CD4-positive, alpha-beta memory T cell (primary cell): ENCODE results near the gene DGCR8. TPM values are rescaled to one million over a fixed set of nuclear protein-coding genes. Genes with fewer than 3 reads are reported as not detected.
A peak's percentile ranks its signal among the peaks of the same experiment; 100 is the strongest.
"Not testable (repeated sequence)": the region's sequence is repeated elsewhere in the genome, so short reads cannot be mapped to it uniquely, and the experiment has no call there.

Experiments
- CTCF ChIA-PET: fragments of 350-600 bp; sonication (Branson Sonifier 250); formaldehyde crosslinking; loops from one replicate; lab custom pipeline; 2021; ENCODE audit warnings: inconsistent platforms; ENCODE audit not compliant: partially characterized antibody; lab: Charles Lee
- POLR2A ChIA-PET: fragments of 350-600 bp; sonication (Branson Sonifier 250); formaldehyde crosslinking; loops from one replicate; lab custom pipeline; 2021; ENCODE audit not compliant: partially characterized antibody; lab: Charles Lee
- DNase-seq, 5 donors: peaks; one replicate each; pipeline versions ENCODE4 v3.0.0 to v3.0.0-alpha.2; 2020 to 2022; ENCODE audit warnings: mixed read lengths in 1 of 5
- H3K27ac ChIP-seq: one replicate; pipeline ENCODE4 v1.7.0; 2013; ENCODE audit warnings: low read depth, low read length
- H3K27me3 ChIP-seq: 2 replicates; pipeline ENCODE4 v1.7.0; 2013; ENCODE audit warnings: mild to moderate bottlenecking, low read length, moderate library complexity; ENCODE audit not compliant: insufficient read depth
- H3K36me3 ChIP-seq: 2 replicates; pipeline ENCODE4 v1.7.0; 2013; ENCODE audit warnings: mild to moderate bottlenecking, low read length, moderate library complexity; ENCODE audit not compliant: insufficient read depth
- H3K4me1 ChIP-seq: 2 replicates; pipeline ENCODE4 v1.7.0; 2013; ENCODE audit warnings: mild to moderate bottlenecking, low read length, moderate library complexity; ENCODE audit not compliant: insufficient read depth
- H3K4me3 ChIP-seq, 2 donors: one replicate each; pipeline ENCODE4 v1.7.0; 2013; ENCODE audit warnings: low read length in 2 of 2, mild to moderate bottlenecking in 1 of 2
- H3K9me3 ChIP-seq, 2 donors: one replicate each; pipeline ENCODE4 v1.7.0; 2013; ENCODE audit warnings: low read length in 2 of 2, control low read depth in 1 of 2; ENCODE audit not compliant: control insufficient read depth in 1 of 2
- H3K27ac Mint-ChIP-seq, 7 donors: one replicate each; pipeline ENCODE4 v1.8.0; 2020 to 2021; ENCODE audit warnings: mixed read lengths in 7 of 7, mild to moderate bottlenecking in 6 of 7, inconsistent platforms in 3 of 7, moderate library complexity in 3 of 7
- H3K27me3 Mint-ChIP-seq, 2 donors: one replicate each; pipeline ENCODE4 v1.8.0; 2020 to 2021; ENCODE audit warnings: mixed read lengths in 2 of 2
- H3K36me3 Mint-ChIP-seq, 2 donors: one replicate each; pipeline ENCODE4 v1.8.0; 2020 to 2021; ENCODE audit warnings: mixed read lengths in 2 of 2, inconsistent platforms in 1 of 2, mild to moderate bottlenecking in 1 of 2
- H3K4me1 Mint-ChIP-seq, 4 donors: one replicate each; pipeline ENCODE4 v1.8.0; 2020 to 2021; ENCODE audit warnings: mixed read lengths in 4 of 4, mild to moderate bottlenecking in 1 of 4
- H3K4me3 Mint-ChIP-seq, 8 donors: one replicate each; pipeline ENCODE4 v1.8.0; 2020 to 2021; ENCODE audit warnings: mixed read lengths in 8 of 8, mild to moderate bottlenecking in 7 of 8, moderate library complexity in 6 of 8, inconsistent platforms in 3 of 8
- H3K9me3 Mint-ChIP-seq, 8 donors: one replicate each; pipeline ENCODE4 v1.8.0; 2020 to 2021; ENCODE audit warnings: mixed read lengths in 8 of 8, mild to moderate bottlenecking in 5 of 8, inconsistent platforms in 3 of 8, moderate library complexity in 1 of 8
- intact Hi-C: fragments of 100-400 bp; cut with micrococcal nuclease; formaldehyde crosslinking; loops from one replicate; pipeline ENCODE4 v1.15.1; 2023
- microRNA-seq: library from miRNA; unstranded; fragments of <30 nt; microRNA quantifications from one replicate; pipeline ENCODE4 v1.2.0, GENCODE V29; 2021; ENCODE audit warnings: borderline replicate concordance, borderline number of aligned reads, borderline microRNAs expressed, mixed read lengths
- polyA plus RNA-seq, 2 donors: library from polyadenylated mRNA; unstranded; fragments of 300-500 nt; fragmentation: Illumina TruSeq; gene quantifications; one replicate each; pipeline ENCODE4 v1.2.3, GENCODE V29; 2021
- total RNA-seq, 2 experiments: library from RNA; stranded (reverse); gene quantifications; one replicate each; pipeline ENCODE4 v1.2.3, GENCODE V29; 2021

The DGCR8 gene
- total and polyA plus RNA-seq, 4 experiments from 2014 or later: 2.2 to 48.2 (median 26.3) TPM

- Histone ChIP-seq H3K4me3 (no peak overlapping the region), H3K4me1 (no peaks in the 10 kb centered on the region), H3K36me3 (no peaks in the 10 kb centered on the region), H3K27me3 (no peaks in the 10 kb centered on the region), H3K27ac (no peak overlapping the region), H3K9me3 (no peaks in the 10 kb centered on the region)
- ChIA-PET CTCF (interaction anchor here (0.7 to 3.0 kb wide), 14 partner anchors 17 to 299 kb away, joined by 3 to 31 read pairs (median 4); no protein-coding TSS in a partner anchor), POLR2A (interaction anchor here (0.7 to 1.1 kb wide), 3 partner anchors 9 to 81 kb away, joined by 3 to 4 read pairs (median 3); no protein-coding TSS in a partner anchor)
- H3K27me3 Mint-ChIP-seq: peaks cover 0 to 3% of the 10 kb centered on the region in 2 donors
- no peaks in the 10 kb centered on the region for H3K36me3 Mint-ChIP-seq
- no peak for DNase-seq
- H3K27ac Mint-ChIP-seq: no peak overlapping the region
- intact Hi-C loops: loop anchor here (1.0 to 5.0 kb wide), 4 partner anchors 111 to 585 kb away; partner anchors contain the start of gene RTN4R
- H3K9me3 Mint-ChIP-seq: peaks cover 0 to 2% (median 0%) of the 10 kb centered on the region in 8 donors
- peaks cover 0 to 5% (median 2%) of the 10 kb centered on the region in 4 donors for H3K4me1 Mint-ChIP-seq
- H3K4me3 Mint-ChIP-seq: no peak overlapping the region
Observed at GRCh38 chr22:20157430-20158183, 77.6 kb downstream of the DGCR8 start.

GRCh38 chr22:20158391-20159036 lies 78.5 kb downstream of the DGCR8 start:
- peaks cover 0 to 3% of the 10 kb centered on the region in 2 donors for H3K27me3 Mint-ChIP-seq
- CTCF ChIA-PET: interaction anchor here (0.9 kb wide), 1 partner anchor 125 kb away, joined by 4 read pairs; no protein-coding TSS in a partner anchor
- no peak overlapping the region for H3K27ac Mint-ChIP-seq
- no peaks in the 10 kb centered on the region for H3K36me3 ChIP-seq
- H3K27me3 ChIP-seq: no peaks in the 10 kb centered on the region
- no peak for DNase-seq
- H3K36me3 Mint-ChIP-seq: no peaks in the 10 kb centered on the region
- no peak overlapping the region for H3K27ac ChIP-seq
- no peaks in the 10 kb centered on the region for H3K9me3 ChIP-seq
- intact Hi-C loops: loop anchor here (5.0 kb wide), 1 partner anchor 584 kb away; no protein-coding TSS in a partner anchor
- H3K4me1 Mint-ChIP-seq: peaks cover 0 to 5% (median 2%) of the 10 kb centered on the region in 4 donors
- H3K4me3 ChIP-seq: no peak overlapping the region
- H3K4me3 Mint-ChIP-seq: no peak overlapping the region
- H3K9me3 Mint-ChIP-seq: peaks cover 0 to 2% (median 0%) of the 10 kb centered on the region in 8 donors
- no peaks in the 10 kb centered on the region for H3K4me1 ChIP-seq
- POLR2A ChIA-PET: no interaction called here

DNA sequence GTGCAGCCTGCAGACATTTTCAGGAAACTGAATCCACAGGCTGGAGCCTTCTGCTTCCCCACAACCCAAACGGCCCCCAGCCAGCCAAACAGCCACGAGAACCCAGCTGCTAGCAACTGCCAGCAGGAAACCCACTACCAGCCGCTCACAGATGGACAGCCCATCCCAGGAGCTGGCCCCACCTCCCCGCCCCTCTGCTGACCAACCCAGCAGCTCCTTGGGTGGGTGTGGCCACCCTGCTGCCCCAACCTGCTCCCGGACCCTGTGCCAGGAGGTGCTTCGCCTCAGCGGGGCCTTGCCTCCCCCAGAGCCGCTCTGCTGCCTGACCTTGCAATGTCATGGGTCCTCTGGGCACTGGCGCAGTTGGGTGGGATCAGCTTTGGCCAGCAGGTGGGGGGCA lies 79.0 kb downstream of the DGCR8 start:
- DNase-seq: no peak
- H3K36me3 Mint-ChIP-seq: no peaks in the 10 kb centered on the region
- Histone ChIP-seq H3K4me3 (no peak overlapping the region), H3K27ac (no peak overlapping the region), H3K4me1 (no peaks in the 10 kb centered on the region), H3K36me3 (no peaks in the 10 kb centered on the region), H3K27me3 (no peaks in the 10 kb centered on the region), H3K9me3 (no peaks in the 10 kb centered on the region)
- H3K9me3 Mint-ChIP-seq: peaks cover 0 to 4% (median 0%) of the 10 kb centered on the region in 8 donors
- no peak overlapping the region for H3K4me3 Mint-ChIP-seq
- H3K27me3 Mint-ChIP-seq: peaks cover 0 to 3% of the 10 kb centered on the region in 2 donors
- intact Hi-C loops: loop anchor here (5.0 kb wide), 1 partner anchor 583 kb away; no protein-coding TSS in a partner anchor
- H3K4me1 Mint-ChIP-seq: peaks cover 0 to 5% (median 2%) of the 10 kb centered on the region in 4 donors
- H3K27ac Mint-ChIP-seq: no peak overlapping the region
- CTCF ChIA-PET: interaction anchor here (0.9 to 1.5 kb wide), 2 partner anchors 79 to 124 kb away, joined by 4 to 7 read pairs; no protein-coding TSS in a partner anchor
- POLR2A ChIA-PET: no interaction called here

DNA sequence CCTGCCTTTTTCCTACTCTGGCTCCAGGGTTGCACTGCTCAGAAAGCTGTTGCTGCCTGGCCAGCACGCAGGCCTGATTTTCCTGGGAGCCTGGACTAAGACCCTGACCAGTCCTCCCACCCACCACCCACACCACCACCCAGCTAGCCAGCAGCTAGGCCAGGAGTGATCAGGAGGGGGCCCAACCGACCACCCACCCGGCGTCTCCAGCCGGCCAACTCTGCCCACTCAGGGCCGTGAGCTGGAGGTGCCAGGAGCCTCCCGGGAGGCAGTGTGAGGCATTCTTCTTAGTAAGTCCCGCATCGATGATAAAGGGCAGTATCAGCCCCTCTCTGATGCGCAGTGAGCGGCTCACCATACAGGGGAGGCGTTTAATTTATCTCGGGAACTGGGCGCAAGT lies 79.5 kb downstream of the DGCR8 start:
- H3K4me3 Mint-ChIP-seq, DNase-seq, H3K9me3 ChIP-seq, H3K4me3 ChIP-seq, H3K4me1 ChIP-seq, H3K27ac ChIP-seq, H3K4me1 Mint-ChIP-seq, H3K9me3 Mint-ChIP-seq, H3K27me3 Mint-ChIP-seq, H3K36me3 Mint-ChIP-seq, H3K27me3 ChIP-seq, POLR2A ChIA-PET, H3K36me3 ChIP-seq, H3K27ac Mint-ChIP-seq: not testable (repeated sequence)
- intact Hi-C loops: loop anchor here (5.0 kb wide), 1 partner anchor 583 kb away; no protein-coding TSS in a partner anchor
- CTCF ChIA-PET: interaction anchor here (0.8 to 1.5 kb wide), 4 partner anchors 51 to 124 kb away, joined by 3 to 7 read pairs (median 4); no protein-coding TSS in a partner anchor

DNA sequence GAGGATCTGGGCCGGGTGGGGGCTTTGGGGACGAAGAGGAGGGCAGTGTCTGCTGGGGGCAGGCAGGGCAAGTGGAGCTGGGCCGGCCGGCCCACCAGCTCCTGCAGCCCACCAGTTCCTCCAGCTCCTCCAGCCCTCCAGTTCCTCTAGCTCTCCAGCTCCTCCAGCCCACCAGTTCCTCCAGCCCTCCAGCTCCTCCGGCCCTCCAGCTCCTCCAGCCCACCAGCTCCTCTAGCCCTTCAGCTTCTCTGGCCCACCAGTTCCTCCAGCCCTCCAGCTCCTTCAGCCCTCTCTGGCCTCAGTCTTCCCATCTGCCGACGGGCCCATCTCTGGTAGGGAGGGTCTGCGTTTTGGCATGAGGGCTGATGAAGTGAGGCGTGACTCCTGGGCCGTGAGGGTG lies 80.0 kb downstream of the DGCR8 start:
- Mint-ChIP-seq H3K36me3 (no peaks in the 10 kb centered on the region), H3K9me3 (peaks cover 0 to 4% (median 0%) of the 10 kb centered on the region in 8 donors), H3K27ac (no peak overlapping the region), H3K4me3 (no peak overlapping the region), H3K27me3 (peaks cover 0 to 3% of the 10 kb centered on the region in 2 donors), H3K4me1 (peaks cover 0 to 5% (median 3%) of the 10 kb centered on the region in 4 donors)
- POLR2A ChIA-PET: no interaction called here
- no peak for DNase-seq
- no peaks in the 10 kb centered on the region for H3K27me3 ChIP-seq
- H3K27ac ChIP-seq: no peak overlapping the region
- CTCF ChIA-PET: interaction anchor here (0.8 to 1.5 kb wide), 3 partner anchors 51 to 83 kb away, joined by 3 to 7 read pairs (median 4); no protein-coding TSS in a partner anchor
- intact Hi-C loops: no loop called here
- no peaks in the 10 kb centered on the region for H3K9me3 ChIP-seq
- no peaks in the 10 kb centered on the region for H3K4me1 ChIP-seq
- H3K4me3 ChIP-seq: no peak overlapping the region
- H3K36me3 ChIP-seq: no peaks in the 10 kb centered on the region

Small RNAs within 50 kb of the gene (microRNA-seq; reads per million reads assigned to microRNA genes)
- gene MIR185: 463 reads per million, percentile 81 among the genes with 10 or more reads in this experiment
- not detected for gene MIR6816

Other genes with a start within 250 kb of the DGCR8 start
- gene GNB1L, start 225.4 kb upstream of the DGCR8 start, total RNA-seq: 1 to 10 TPM; 7.9 to 8.7 TPM
- 10 to 100 TPM; 12.7 to 14.6 TPM for gene GNB1L, start 225.4 kb upstream of the DGCR8 start, polyA plus RNA-seq
- gene RTL10, start 225.4 kb upstream of the DGCR8 start, total RNA-seq: 10 to 100 TPM; 26.9 to 27.6 TPM
- 10 to 100 TPM in 1 of 2 donors, 1 to 10 TPM in 1; 4.3 to 13.0 TPM for gene RTL10, start 225.4 kb upstream of the DGCR8 start, polyA plus RNA-seq
- 10 to 100 TPM; 36.8 to 39.2 TPM for gene COMT, start 138.5 kb upstream of the DGCR8 start, total RNA-seq
- 10 to 100 TPM; 93.1 to 93.9 TPM for gene COMT, start 138.5 kb upstream of the DGCR8 start, polyA plus RNA-seq
- gene TXNRD2, start 138.4 kb upstream of the DGCR8 start, total RNA-seq: 10 to 100 TPM; 34.2 to 35.9 TPM
- gene TXNRD2, start 138.4 kb upstream of the DGCR8 start, polyA plus RNA-seq: 10 to 100 TPM in 1 of 2 donors, 1 to 10 TPM in 1; 8.5 to 11.2 TPM
- gene ARVCF, start 63.4 kb upstream of the DGCR8 start, total RNA-seq: 1 to 10 TPM; 3.5 to 4.2 TPM
- gene ARVCF, start 63.4 kb upstream of the DGCR8 start, polyA plus RNA-seq: under 1 TPM in 1 of 2 donors, not detected in 1; 0.28 TPM
- 10 to 100 TPM; 50.6 to 51.5 TPM for gene TANGO2, start 59.1 kb upstream of the DGCR8 start, total RNA-seq
- gene TANGO2, start 59.1 kb upstream of the DGCR8 start, polyA plus RNA-seq: 10 to 100 TPM; 40.9 to 43.9 TPM
- 10 to 100 TPM; 61.9 to 67.9 TPM for gene RANBP1, start 35.9 kb downstream of the DGCR8 start, total RNA-seq
- gene RANBP1, start 35.9 kb downstream of the DGCR8 start, polyA plus RNA-seq: 100 to 1,000 TPM in 1 of 2 donors, 10 to 100 TPM in 1; 87.0 to 111 TPM
- gene TRMT2A, start 37.0 kb downstream of the DGCR8 start, total RNA-seq: 100 to 1,000 TPM; 110 to 126 TPM
- 10 to 100 TPM; 28.0 to 37.5 TPM for gene TRMT2A, start 37.0 kb downstream of the DGCR8 start, polyA plus RNA-seq
- 10 to 100 TPM; 80.0 to 81.7 TPM for gene ZDHHC8, start 51.6 kb downstream of the DGCR8 start, total RNA-seq
- gene ZDHHC8, start 51.6 kb downstream of the DGCR8 start, polyA plus RNA-seq: 1 to 10 TPM; 1.0 to 7.0 TPM
- not detected for gene CCDC188, start 70.8 kb downstream of the DGCR8 start, total RNA-seq
- gene CCDC188, start 70.8 kb downstream of the DGCR8 start, polyA plus RNA-seq: not detected
- 1 to 10 TPM; 2.1 to 2.7 TPM for gene RTN4R, start 188.1 kb downstream of the DGCR8 start, total RNA-seq
- gene RTN4R, start 188.1 kb downstream of the DGCR8 start, polyA plus RNA-seq: 1 to 10 TPM; 1.7 to 6.3 TPM
- 10 to 100 TPM; 39.9 to 44.6 TPM for gene DGCR6L, start 239.8 kb downstream of the DGCR8 start, total RNA-seq
- 100 to 1,000 TPM; 120 to 145 TPM for gene DGCR6L, start 239.8 kb downstream of the DGCR8 start, polyA plus RNA-seq